ENCODE results near the gene TAS2R60. TPM values are rescaled to one million over a fixed set of nuclear protein-coding genes. Genes with fewer than 3 reads are reported as not detected.
"Not testable (repeated sequence)": the region's sequence is repeated elsewhere in the genome, so short reads cannot be mapped to it uniquely, and the experiment has no call there.

The TAS2R60 gene
- not detected for polyA plus RNA-seq (ENCODE audit: insufficient read length)

GRCh38 chr7:143443153-143443552 lies at the start of gene TAS2R60:
Gene TAS2R60 (plus strand): TSS chr7:143443453. CDS start chr7:143443453, 0 bp downstream.
- no peak for DNase-seq

GRCh38 chr7:143394068-143394467 lies 49.2 kb upstream of the TAS2R60 start:
- DNase-seq = no peak

- no peak for DNase-seq
Observed at GRCh38 chr7:143394777-143395176, 48.5 kb upstream of the TAS2R60 start.

GRCh38 chr7:143395187-143396149 lies 47.8 kb upstream of the TAS2R60 start:
- no peak for DNase-seq

GRCh38 chr7:143396182-143396581 lies 47.1 kb upstream of the TAS2R60 start:
- no peak for DNase-seq

GRCh38 chr7:143396625-143397556 lies 46.4 kb upstream of the TAS2R60 start:
- no peak for DNase-seq

- DNase-seq = no peak
Observed at GRCh38 chr7:143397710-143398530, 45.3 kb upstream of the TAS2R60 start.

- no peak for DNase-seq
Observed at GRCh38 chr7:143398616-143399015, 44.6 kb upstream of the TAS2R60 start.

GRCh38 chr7:143399151-143399550 lies 44.1 kb upstream of the TAS2R60 start:
- no peak for DNase-seq

- DNase-seq = no peak
Observed at GRCh38 chr7:143399642-143400041, 43.6 kb upstream of the TAS2R60 start.

- DNase-seq = no peak
Observed at GRCh38 chr7:143401265-143401664, 42.0 kb upstream of the TAS2R60 start.

GRCh38 chr7:143402233-143402632 lies 41.0 kb upstream of the TAS2R60 start:
- DNase-seq = not testable (repeated sequence)

GRCh38 chr7:143405173-143406001 lies 37.9 kb upstream of the TAS2R60 start:
- no peak for DNase-seq

GRCh38 chr7:143406002-143406357 lies 37.3 kb upstream of the TAS2R60 start:
- DNase-seq = no peak

- DNase-seq = no peak
Observed at GRCh38 chr7:143407287-143408251, 35.7 kb upstream of the TAS2R60 start.

GRCh38 chr7:143408252-143408685 lies 35.0 kb upstream of the TAS2R60 start:
- DNase-seq = no peak

GRCh38 chr7:143408686-143409561 lies 34.3 kb upstream of the TAS2R60 start, which contains the start of gene EPHA1:
Gene EPHA1 (minus strand): TSS chr7:143408856. CDS start chr7:143408805, 51 bp downstream.
- no peak for DNase-seq

- peak; percentile 57 for DNase-seq
Observed at GRCh38 chr7:143410521-143411004, 32.7 kb upstream of the TAS2R60 start.
